ENCODE measurements around the gene SPSB4. TPM values are rescaled to one million over a fixed set of nuclear protein-coding genes. Genes with fewer than 3 reads are reported as not detected.

The SPSB4 gene
- total RNA-seq, 1 donor from 2014 or later: 0.26 TPM

DNA sequence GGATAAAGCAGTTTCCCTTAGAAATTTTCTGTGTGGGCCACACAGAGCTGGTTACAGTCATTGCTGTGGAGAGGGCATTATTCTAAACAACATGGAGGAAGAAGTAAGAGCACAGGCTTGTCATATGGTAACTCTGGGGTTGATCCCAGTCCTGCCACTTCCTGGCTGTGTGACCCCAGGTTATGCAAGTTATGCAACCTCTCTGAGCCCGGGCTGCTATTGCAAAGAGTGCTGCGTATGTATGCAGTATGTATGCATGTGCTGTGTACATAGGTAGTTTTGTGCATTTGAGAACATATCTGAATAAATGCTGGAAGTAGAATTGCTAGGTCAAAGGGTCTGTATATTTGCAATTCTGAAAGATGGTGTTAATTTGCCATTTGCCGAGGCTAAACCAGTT is 9.2 kb downstream of the SPSB4 start:
- no peak for TF ChIP-seq CTCF (IDR thresholded peaks at IDR 0.05; ENCODE audit: insufficient read depth, low read length, severe bottlenecking)
- no peaks in the 10 kb centered on the region for H3K36me3 ChIP-seq (ENCODE audit: control insufficient read depth, insufficient read depth, low read length)

DNA sequence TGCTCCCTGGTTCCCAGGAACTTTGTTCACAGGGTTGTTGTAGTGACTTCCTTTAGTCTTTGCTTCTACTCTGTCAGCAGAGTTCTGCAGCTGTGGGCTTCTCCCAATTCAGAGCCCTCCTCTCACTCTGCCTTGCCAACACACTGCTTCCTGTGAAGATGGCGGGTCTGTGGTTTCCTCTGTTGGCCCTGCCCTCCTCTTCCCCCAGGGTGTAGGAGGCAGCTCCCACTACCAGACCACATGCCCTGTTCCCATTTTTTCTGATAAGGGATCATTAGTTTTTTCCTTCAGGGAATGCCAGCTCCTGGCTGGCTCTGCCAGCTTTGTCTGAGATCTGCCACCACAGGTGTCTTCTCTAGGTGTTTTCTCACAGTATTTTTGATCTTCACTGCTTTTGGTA is 12.7 kb downstream of the SPSB4 start:
- Histone ChIP-seq H3K4me3 (ENCODE audit: low read depth, low read length) (no peak overlapping the region), H3K36me3 (ENCODE audit: control insufficient read depth, insufficient read depth, low read length) (no peaks in the 10 kb centered on the region), H3K27me3 (ENCODE audit: control insufficient read depth, insufficient read depth, low read length) (no peaks in the 10 kb centered on the region)
- no peak for TF ChIP-seq CTCF (IDR thresholded peaks at IDR 0.05; ENCODE audit: insufficient read depth, low read length, severe bottlenecking)
- DNase-seq (ENCODE audit: low read depth) (no peak), FAIRE-seq (no peak)

More for the DNA sequence above, 9.2 kb downstream of the SPSB4 start:
- DNase-seq (ENCODE audit: low read depth): no peak
- no peak for FAIRE-seq
- no peak overlapping the region for H3K4me3 ChIP-seq (ENCODE audit: low read depth, low read length)
- no peaks in the 10 kb centered on the region for H3K27me3 ChIP-seq (ENCODE audit: control insufficient read depth, insufficient read depth, low read length)

DNA sequence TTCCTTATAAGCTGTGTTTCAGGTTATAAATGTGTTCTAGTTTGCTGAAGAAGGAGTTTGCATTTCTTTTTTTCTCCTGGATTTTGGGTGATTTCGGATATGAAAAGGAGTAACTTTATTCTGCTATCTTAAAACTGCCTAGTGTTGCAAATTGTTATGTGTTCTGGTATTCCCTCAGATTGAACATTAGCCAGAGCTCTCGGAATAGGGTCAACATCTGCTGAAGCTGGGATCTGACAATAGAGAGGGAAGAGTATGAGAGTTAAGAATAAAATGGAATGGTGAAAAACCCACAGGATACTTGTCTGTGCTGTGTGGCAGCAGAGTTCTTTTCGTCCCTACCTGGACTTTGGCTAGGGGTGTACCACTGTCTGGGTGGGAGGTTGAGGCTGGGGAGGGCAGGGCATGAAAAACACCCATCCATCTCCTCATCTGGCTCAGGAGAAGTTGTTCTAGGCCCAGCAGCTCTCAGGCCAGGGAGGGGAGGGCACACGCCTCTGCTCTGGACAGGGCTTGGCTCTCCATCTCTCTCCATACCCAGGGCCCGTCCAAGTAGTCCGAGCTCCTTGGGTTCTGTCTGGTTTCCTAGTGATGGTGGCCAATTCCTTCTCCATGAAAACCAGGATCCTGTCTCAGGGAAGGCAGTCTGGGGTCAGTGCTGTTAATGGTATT is 13.2 kb downstream of the SPSB4 start:
- FAIRE-seq (no peak), DNase-seq (ENCODE audit: low read depth) (no peak)
- Histone ChIP-seq H3K36me3 (ENCODE audit: control insufficient read depth, insufficient read depth, low read length) (no peaks in the 10 kb centered on the region), H3K27me3 (ENCODE audit: control insufficient read depth, insufficient read depth, low read length) (no peaks in the 10 kb centered on the region), H3K4me3 (ENCODE audit: low read depth, low read length) (no peak overlapping the region)
- no peak for TF ChIP-seq CTCF (IDR thresholded peaks at IDR 0.05; ENCODE audit: insufficient read depth, low read length, severe bottlenecking)

DNA sequence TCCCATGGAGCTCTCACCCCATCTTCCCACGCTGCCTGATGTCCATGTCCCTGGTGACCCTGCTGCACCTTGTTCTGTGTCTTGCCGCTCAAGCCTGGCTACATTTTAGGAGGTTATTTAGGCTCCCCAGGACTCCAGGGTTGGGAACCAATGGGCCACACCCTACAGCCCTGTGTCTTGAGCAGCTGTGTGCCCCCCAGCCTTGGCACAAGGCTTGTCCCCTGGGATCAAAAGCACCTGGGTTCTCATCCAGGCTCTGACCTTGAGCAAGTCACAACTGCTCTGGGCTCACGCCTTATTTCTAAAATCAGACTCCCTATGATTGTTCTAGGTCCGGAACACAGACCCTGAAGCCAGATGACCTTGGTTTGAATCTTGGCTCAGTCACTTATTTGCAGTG is 14.1 kb downstream of the SPSB4 start:
- H3K27me3 ChIP-seq (ENCODE audit: control insufficient read depth, insufficient read depth, low read length): no peaks in the 10 kb centered on the region
- no peak overlapping the region for H3K4me3 ChIP-seq (ENCODE audit: low read depth, low read length)
- no peak for TF ChIP-seq CTCF (IDR thresholded peaks at IDR 0.05; ENCODE audit: insufficient read depth, low read length, severe bottlenecking)
- DNase-seq (ENCODE audit: low read depth) (no peak), FAIRE-seq (no peak)
- no peaks in the 10 kb centered on the region for H3K36me3 ChIP-seq (ENCODE audit: control insufficient read depth, insufficient read depth, low read length)

- Histone ChIP-seq H3K36me3 (ENCODE audit: control insufficient read depth, insufficient read depth, low read length) (no peaks in the 10 kb centered on the region), H3K4me3 (ENCODE audit: low read depth, low read length) (no peak overlapping the region), H3K27me3 (ENCODE audit: control insufficient read depth, insufficient read depth, low read length) (no peaks in the 10 kb centered on the region)
- TF ChIP-seq CTCF (IDR thresholded peaks at IDR 0.05; ENCODE audit: insufficient read depth, low read length, severe bottlenecking): no peak
- no peak for FAIRE-seq
- no peak for DNase-seq (ENCODE audit: low read depth)
Observed at GRCh38 chr3:141065841-141066805, 15.0 kb downstream of the SPSB4 start.
